ENCODE measurements around the gene CRABP2. TPM values are rescaled to one million over a fixed set of nuclear protein-coding genes. Genes with fewer than 3 reads are reported as not detected.
A peak's percentile ranks its signal among the peaks of the same experiment; 100 is the strongest.

Gene CRABP2
- total RNA-seq, 1 donor from 2014 or later, result 97.7 TPM

- H3K27me3 ChIP-seq, result no peaks in the 10 kb centered on the region
- H3K9me3 ChIP-seq, result no peaks in the 10 kb centered on the region
- intact Hi-C loops (cut with DNase I), result loop anchor here (2.0 to 5.0 kb wide), 2 partner anchors 15 to 48 kb away; no protein-coding TSS in a partner anchor
- H3K4me1 ChIP-seq, result peaks cover 37% of the 10 kb centered on the region
- TF ChIP-seq POLR2A (IDR thresholded peaks at IDR 0.05) (no peak), POLR2AphosphoS5 (IDR thresholded peaks at IDR 0.05; ENCODE audit: insufficient read depth in 1 of 2, low read depth in 1 of 2) (no peak)
- TF ChIP-seq, protein P1, sequence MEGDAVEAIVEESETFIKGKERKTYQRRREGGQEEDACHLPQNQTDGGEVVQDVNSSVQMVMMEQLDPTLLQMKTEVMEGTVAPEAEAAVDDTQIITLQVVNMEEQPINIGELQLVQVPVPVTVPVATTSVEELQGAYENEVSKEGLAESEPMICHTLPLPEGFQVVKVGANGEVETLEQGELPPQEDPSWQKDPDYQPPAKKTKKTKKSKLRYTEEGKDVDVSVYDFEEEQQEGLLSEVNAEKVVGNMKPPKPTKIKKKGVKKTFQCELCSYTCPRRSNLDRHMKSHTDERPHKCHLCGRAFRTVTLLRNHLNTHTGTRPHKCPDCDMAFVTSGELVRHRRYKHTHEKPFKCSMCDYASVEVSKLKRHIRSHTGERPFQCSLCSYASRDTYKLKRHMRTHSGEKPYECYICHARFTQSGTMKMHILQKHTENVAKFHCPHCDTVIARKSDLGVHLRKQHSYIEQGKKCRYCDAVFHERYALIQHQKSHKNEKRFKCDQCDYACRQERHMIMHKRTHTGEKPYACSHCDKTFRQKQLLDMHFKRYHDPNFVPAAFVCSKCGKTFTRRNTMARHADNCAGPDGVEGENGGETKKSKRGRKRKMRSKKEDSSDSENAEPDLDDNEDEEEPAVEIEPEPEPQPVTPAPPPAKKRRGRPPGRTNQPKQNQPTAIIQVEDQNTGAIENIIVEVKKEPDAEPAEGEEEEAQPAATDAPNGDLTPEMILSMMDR (IDR thresholded peaks at IDR 0.05), result no peak
- H3K27ac ChIP-seq, result peak overlapping the region; percentile 91
- no peaks in the 10 kb centered on the region for H3K36me3 ChIP-seq
- no peak for DNase-seq (ENCODE audit: extremely low spot score in 2 of 2)
- H3K4me3 ChIP-seq, result peak overlapping the region; percentile 48 to 82
These were observed 29.9 kb downstream of the CRABP2 start for GRCh38 chr1:156675210-156676113.

GRCh38 chr1:156673387-156674121 lies 31.8 kb downstream of the CRABP2 start:
- no peaks in the 10 kb centered on the region for H3K27me3 ChIP-seq
- DNase-seq (ENCODE audit: extremely low spot score in 2 of 2), result no peak
- intact Hi-C loops (cut with DNase I), result no loop called here
- no peak overlapping the region for H3K4me3 ChIP-seq
- no peaks in the 10 kb centered on the region for H3K36me3 ChIP-seq
- H3K27ac ChIP-seq, result no peak overlapping the region
- TF ChIP-seq, protein P1 (IDR thresholded peaks at IDR 0.05), result no peak
- peaks cover 47% of the 10 kb centered on the region for H3K4me1 ChIP-seq
- no peaks in the 10 kb centered on the region for H3K9me3 ChIP-seq

GRCh38 chr1:156671804-156672203 lies 33.6 kb downstream of the CRABP2 start:
- Histone ChIP-seq H3K4me3 (no peak overlapping the region), H3K27ac (no peak overlapping the region), H3K4me1 (peaks cover 54% of the 10 kb centered on the region), H3K9me3 (no peaks in the 10 kb centered on the region), H3K27me3 (no peaks in the 10 kb centered on the region), H3K36me3 (no peaks in the 10 kb centered on the region)
- intact Hi-C loops (cut with DNase I), result no loop called here
- TF ChIP-seq POLR2A (IDR thresholded peaks at IDR 0.05) (no peak), POLR2AphosphoS5 (IDR thresholded peaks at IDR 0.05; ENCODE audit: insufficient read depth in 1 of 2, low read depth in 1 of 2) (no peak)
- TF ChIP-seq, protein P1 (IDR thresholded peaks at IDR 0.05), result no peak
- DNase-seq (ENCODE audit: extremely low spot score in 2 of 2), result no peak

- no peak overlapping the region for H3K4me3 ChIP-seq
- H3K4me1 ChIP-seq, result peaks cover 49% of the 10 kb centered on the region
- DNase-seq (ENCODE audit: extremely low spot score in 2 of 2), result no peak
- TF ChIP-seq POLR2A (IDR thresholded peaks at IDR 0.05) (no peak), POLR2AphosphoS5 (IDR thresholded peaks at IDR 0.05; ENCODE audit: insufficient read depth in 1 of 2, low read depth in 1 of 2) (no peak)
- TF ChIP-seq, protein P1 (IDR thresholded peaks at IDR 0.05), result no peak
- H3K9me3 ChIP-seq, result no peaks in the 10 kb centered on the region
- intact Hi-C loops (cut with DNase I), result no loop called here
- no peaks in the 10 kb centered on the region for H3K36me3 ChIP-seq
- H3K27ac ChIP-seq, result no peak overlapping the region
- no peaks in the 10 kb centered on the region for H3K27me3 ChIP-seq
These were observed 34.6 kb downstream of the CRABP2 start for GRCh38 chr1:156670791-156671190.

Measured in vagina (tissue), 2 donors.